HEK293 (cell line): Measurements from ENCODE around the gene STARD9.
"Not testable (repeated sequence)": the region's sequence is repeated elsewhere in the genome, so short reads cannot be mapped to it uniquely, and the experiment has no call there.

Experiments
- CTCF ChIA-PET: fragments of 350-600 bp; formaldehyde crosslinking; extraction: SDS; loops from one replicate; lab custom pipeline; 2021; ENCODE audit warnings: antibody characterized with exemption; lab: Yijun Ruan, JAX
- POLR2A ChIA-PET: fragments of 300-600 bp; formaldehyde crosslinking; extraction: SDS; loops from one replicate; lab custom pipeline; 2020; ENCODE audit warnings: antibody characterized with exemption, inconsistent platforms; lab: Yijun Ruan, JAX
- H3K27ac ChIP-seq: fragments of 200-500 bp; sonication (Bioruptor generic); 2 replicates; pipeline ENCODE4 v1.5.1; 2014; ENCODE audit warnings: low read depth, low read length, control low read depth, inconsistent platforms; ENCODE audit errors: extremely low read depth
- H3K36me3 ChIP-seq, 2 experiments: fragments of 200-500 bp in 1 of 2; sonication (Bioruptor generic) in 1 of 2; 1 replicate in 1 of 2; 2 replicates in 1 of 2; pipeline ENCODE4 v1.5.1; 2014 to 2017; ENCODE audit warnings: inconsistent platforms in 2 of 2, low read length in 2 of 2; ENCODE audit not compliant: control insufficient read depth in 2 of 2, insufficient read depth in 1 of 2
- H3K4me1 ChIP-seq: fragments of 200-500 bp; sonication (Bioruptor generic); 2 replicates; pipeline ENCODE4 v1.5.1; 2014; ENCODE audit warnings: mild to moderate bottlenecking, low read length, inconsistent platforms; ENCODE audit not compliant: control insufficient read depth, insufficient read depth
- H3K4me3 ChIP-seq: 2 replicates; pipeline ENCODE4 v1.5.1; 2011; ENCODE audit warnings: low read depth, mild to moderate bottlenecking, control low read depth, low read length, moderate library complexity
- H3K9me3 ChIP-seq: fragments of 200-500 bp; sonication (Bioruptor generic); 2 replicates; pipeline ENCODE4 v1.5.1; 2014; ENCODE audit warnings: low read depth, low read length, inconsistent platforms; ENCODE audit not compliant: control insufficient read depth, insufficient read depth
- ELK4 ChIP-seq: IDR thresholded peaks from 2 replicates; pipeline ENCODE4 v1.6.1; 2011; ENCODE audit warnings: mild to moderate bottlenecking, low read depth, low read length, borderline replicate concordance
- HOXA7 ChIP-seq: sonication (generic); formaldehyde crosslinking; IDR thresholded peaks from 2 replicates; pipeline ENCODE4 v1.8.1; 2022; ENCODE audit warnings: missing genetic modification reagents, borderline replicate concordance
- REPIN1 ChIP-seq: fragments of 450-650 bp; formaldehyde crosslinking; IDR thresholded peaks from 2 replicates; pipeline ENCODE4 v1.5.1; 2017; ENCODE audit warnings: missing biosample characterization, missing genetic modification characterization, low read depth
- TRIM28 ChIP-seq: IDR thresholded peaks from 2 replicates; pipeline ENCODE4 v1.6.1; 2011; ENCODE audit warnings: low read length, control low read depth, borderline replicate concordance
- ZBTB17 ChIP-seq: fragments of 450-650 bp; formaldehyde crosslinking; IDR thresholded peaks from 2 replicates; pipeline ENCODE4 v1.5.1; 2016; ENCODE audit warnings: missing biosample characterization, missing genetic modification characterization
- ZFP69B ChIP-seq: fragments of 450-650 bp; formaldehyde crosslinking; IDR thresholded peaks from 2 replicates; pipeline ENCODE4 v1.5.1; 2016; ENCODE audit warnings: missing biosample characterization, missing genetic modification characterization
- ZIC2 ChIP-seq: fragments of 450-650 bp; formaldehyde crosslinking; IDR thresholded peaks from 2 replicates; pipeline ENCODE4 v1.5.1; 2016; ENCODE audit warnings: missing biosample characterization, missing genetic modification characterization
- ZNF133 ChIP-seq: fragments of 450-650 bp; formaldehyde crosslinking; IDR thresholded peaks from 2 replicates; pipeline ENCODE4 v1.5.1; 2016; ENCODE audit warnings: missing biosample characterization, missing genetic modification characterization
- ZNF155 ChIP-seq: fragments of 450-650 bp; formaldehyde crosslinking; IDR thresholded peaks from 2 replicates; pipeline ENCODE4 v1.5.1; 2016; ENCODE audit warnings: missing biosample characterization, missing genetic modification characterization
- ZNF23 ChIP-seq: fragments of 450-650 bp; formaldehyde crosslinking; IDR thresholded peaks from 2 replicates; pipeline ENCODE4 v1.5.1; 2016; ENCODE audit warnings: missing biosample characterization, missing genetic modification characterization, borderline replicate concordance
- ZNF24 ChIP-seq: fragments of 450-650 bp; formaldehyde crosslinking; IDR thresholded peaks from 2 replicates; pipeline ENCODE4 v1.5.1; 2016; ENCODE audit warnings: missing biosample characterization, missing genetic modification characterization
- ZNF341 ChIP-seq: fragments of 450-650 bp; formaldehyde crosslinking; IDR thresholded peaks from 2 replicates; pipeline ENCODE4; 2016; ENCODE audit warnings: low read depth, missing biosample characterization, missing genetic modification characterization
- ZNF501 ChIP-seq: fragments of 450-650 bp; formaldehyde crosslinking; IDR thresholded peaks from 2 replicates; pipeline ENCODE4 v1.5.1; 2016; ENCODE audit warnings: missing biosample characterization, missing genetic modification characterization
- ZNF513 ChIP-seq: fragments of 450-650 bp; IDR thresholded peaks from 2 replicates; pipeline ENCODE4 v1.5.1; 2018; ENCODE audit warnings: missing biosample characterization, missing genetic modification characterization
- ZNF514 ChIP-seq: fragments of 450-650 bp; formaldehyde crosslinking; IDR thresholded peaks from 2 replicates; pipeline ENCODE4 v1.5.1; 2016; ENCODE audit warnings: missing biosample characterization, missing genetic modification characterization
- ZNF544 ChIP-seq: fragments of 450-650 bp; formaldehyde crosslinking; IDR thresholded peaks from 2 replicates; pipeline ENCODE4 v1.5.0; 2017; ENCODE audit warnings: missing biosample characterization, missing genetic modification characterization
- ZNF561 ChIP-seq: fragments of 450-650 bp; IDR thresholded peaks from 2 replicates; pipeline ENCODE4 v1.5.1; 2018; ENCODE audit warnings: missing biosample characterization, missing genetic modification characterization, borderline replicate concordance
- ZNF837 ChIP-seq: fragments of 450-650 bp; formaldehyde crosslinking; IDR thresholded peaks from 2 replicates; pipeline ENCODE4 v1.5.1; 2016; ENCODE audit warnings: missing biosample characterization, missing genetic modification characterization
- TF ChIP-seq, protein P1 (sequence below): fragments of 450-650 bp; formaldehyde crosslinking; optimal IDR thresholded peaks from 2 replicates; pipeline ENCODE3; 2016; ENCODE audit warnings: missing biosample characterization, mild to moderate bottlenecking, missing genetic modification characterization
- TF ChIP-seq, protein P2 (sequence below): fragments of 450-650 bp; formaldehyde crosslinking; IDR thresholded peaks from 2 replicates; pipeline ENCODE4 v1.5.1; 2016; ENCODE audit warnings: missing biosample characterization, missing genetic modification characterization

STARD9 gene

GRCh38 chr15:42553554-42553953 lies 21.9 kb upstream of the STARD9 start:
- CTCF ChIA-PET: interaction anchor here (0.6 to 0.7 kb wide), 2 partner anchors 9 to 61 kb away, joined by 3 read pairs; no protein-coding TSS in a partner anchor
- no peak overlapping the region for H3K4me3 ChIP-seq
- no peak for TF ChIP-seq ZNF513 (tag by site-specific recombination)
- TF ChIP-seq, all 188 proteins: peak for 0
- Histone ChIP-seq H3K4me1 (no peaks in the 10 kb centered on the region), H3K9me3 (no peaks in the 10 kb centered on the region), H3K27ac (no peak overlapping the region), H3K36me3 (peaks cover 3 to 6% of the 10 kb centered on the region in 2 experiments; a peak in 2 of 3 replicates)
- POLR2A ChIA-PET: no interaction called here

- peaks cover 16 to 35% of the 10 kb centered on the region in 2 experiments; a peak in 2 of 3 replicates for H3K36me3 ChIP-seq
- CTCF ChIA-PET, H3K9me3 ChIP-seq, H3K27ac ChIP-seq, H3K4me1 ChIP-seq, H3K4me3 ChIP-seq: not testable (repeated sequence)
- POLR2A ChIA-PET: interaction anchor here (0.9 kb wide), 1 partner anchor 9 kb away, joined by 4 read pairs; no protein-coding TSS in a partner anchor
Observed at GRCh38 chr15:42556550-42557207, 18.7 kb upstream of the STARD9 start.

DNA sequence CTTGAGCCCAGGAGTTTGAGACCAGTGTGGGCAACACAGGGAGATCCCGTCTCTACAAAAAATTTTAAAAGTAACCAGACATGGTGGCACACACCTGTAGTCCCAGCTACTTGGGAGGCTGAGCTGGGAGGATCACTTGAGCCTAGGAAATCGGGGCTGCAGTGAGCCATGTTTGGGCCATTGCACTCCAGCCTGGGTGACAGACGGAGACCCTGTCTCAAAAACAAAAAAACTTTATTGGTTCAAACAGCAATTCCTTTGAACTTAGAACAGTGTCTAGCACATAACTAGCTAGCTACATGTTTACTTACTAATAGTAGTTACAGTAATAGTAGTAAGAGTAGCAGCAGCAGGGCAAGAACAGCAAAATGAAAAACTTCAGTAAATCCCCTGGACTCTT lies 16.7 kb upstream of the STARD9 start:
- Histone ChIP-seq H3K4me3 (no peak overlapping the region), H3K4me1 (no peaks in the 10 kb centered on the region), H3K36me3 (peaks cover 23 to 49% of the 10 kb centered on the region in 2 experiments; a peak in 2 of 3 replicates), H3K9me3 (no peaks in the 10 kb centered on the region), H3K27ac (no peak overlapping the region)
- CTCF ChIA-PET: interaction anchor here (0.6 kb wide), 2 partner anchors 20 to 45 kb away, joined by 3 to 7 read pairs; no protein-coding TSS in a partner anchor
- TF ChIP-seq ZNF837 (tag by site-specific recombination) (no peak), TRIM28 (no peak), ZNF561 (tag by site-specific recombination) (no peak), ZNF501 (tag by site-specific recombination) (no peak), REPIN1 (tag by site-specific recombination) (no peak), ZNF133 (tag by site-specific recombination) (no peak), ZNF514 (tag by site-specific recombination) (no peak), ZNF24 (no peak), HOXA7 (no peak), ELK4 (no peak), ZNF155 (tag by site-specific recombination) (no peak), ZNF341 (tag by site-specific recombination) (no peak), ZIC2 (no peak), ZNF23 (tag by site-specific recombination) (no peak), ZBTB17 (no peak), ZNF544 (tag by site-specific recombination) (no peak), ZFP69B (tag by site-specific recombination) (no peak)
- TF ChIP-seq, protein P1, sequence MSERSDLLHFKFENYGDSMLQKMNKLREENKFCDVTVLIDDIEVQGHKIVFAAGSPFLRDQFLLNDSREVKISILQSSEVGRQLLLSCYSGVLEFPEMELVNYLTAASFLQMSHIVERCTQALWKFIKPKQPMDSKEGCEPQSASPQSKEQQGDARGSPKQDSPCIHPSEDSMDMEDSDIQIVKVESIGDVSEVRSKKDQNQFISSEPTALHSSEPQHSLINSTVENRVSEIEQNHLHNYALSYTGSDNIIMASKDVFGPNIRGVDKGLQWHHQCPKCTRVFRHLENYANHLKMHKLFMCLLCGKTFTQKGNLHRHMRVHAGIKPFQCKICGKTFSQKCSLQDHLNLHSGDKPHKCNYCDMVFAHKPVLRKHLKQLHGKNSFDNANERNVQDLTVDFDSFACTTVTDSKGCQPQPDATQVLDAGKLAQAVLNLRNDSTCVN (tag by site-specific recombination): no peak
- TF ChIP-seq, protein P2, sequence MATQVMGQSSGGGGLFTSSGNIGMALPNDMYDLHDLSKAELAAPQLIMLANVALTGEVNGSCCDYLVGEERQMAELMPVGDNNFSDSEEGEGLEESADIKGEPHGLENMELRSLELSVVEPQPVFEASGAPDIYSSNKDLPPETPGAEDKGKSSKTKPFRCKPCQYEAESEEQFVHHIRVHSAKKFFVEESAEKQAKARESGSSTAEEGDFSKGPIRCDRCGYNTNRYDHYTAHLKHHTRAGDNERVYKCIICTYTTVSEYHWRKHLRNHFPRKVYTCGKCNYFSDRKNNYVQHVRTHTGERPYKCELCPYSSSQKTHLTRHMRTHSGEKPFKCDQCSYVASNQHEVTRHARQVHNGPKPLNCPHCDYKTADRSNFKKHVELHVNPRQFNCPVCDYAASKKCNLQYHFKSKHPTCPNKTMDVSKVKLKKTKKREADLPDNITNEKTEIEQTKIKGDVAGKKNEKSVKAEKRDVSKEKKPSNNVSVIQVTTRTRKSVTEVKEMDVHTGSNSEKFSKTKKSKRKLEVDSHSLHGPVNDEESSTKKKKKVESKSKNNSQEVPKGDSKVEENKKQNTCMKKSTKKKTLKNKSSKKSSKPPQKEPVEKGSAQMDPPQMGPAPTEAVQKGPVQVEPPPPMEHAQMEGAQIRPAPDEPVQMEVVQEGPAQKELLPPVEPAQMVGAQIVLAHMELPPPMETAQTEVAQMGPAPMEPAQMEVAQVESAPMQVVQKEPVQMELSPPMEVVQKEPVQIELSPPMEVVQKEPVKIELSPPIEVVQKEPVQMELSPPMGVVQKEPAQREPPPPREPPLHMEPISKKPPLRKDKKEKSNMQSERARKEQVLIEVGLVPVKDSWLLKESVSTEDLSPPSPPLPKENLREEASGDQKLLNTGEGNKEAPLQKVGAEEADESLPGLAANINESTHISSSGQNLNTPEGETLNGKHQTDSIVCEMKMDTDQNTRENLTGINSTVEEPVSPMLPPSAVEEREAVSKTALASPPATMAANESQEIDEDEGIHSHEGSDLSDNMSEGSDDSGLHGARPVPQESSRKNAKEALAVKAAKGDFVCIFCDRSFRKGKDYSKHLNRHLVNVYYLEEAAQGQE: no peak
- POLR2A ChIA-PET: interaction anchor here (0.5 kb wide), 1 partner anchor 212 kb away, joined by 3 read pairs; no protein-coding TSS in a partner anchor
